Gastrocnemius medialis (tissue), 4 donors: ENCODE data around the gene PTPRT.

Source experiments
- CTCF ChIP-seq, 5 experiments: fragments of 450-650 bp in 3 of 5; fragments of 200-600 bp in 2 of 5; sonication (generic) in 2 of 5; IDR thresholded peaks in 4 of 5; conservative IDR thresholded peaks in 1 of 5; 1 replicate in 4 of 5; 2 replicates in 1 of 5; pipeline ENCODE4 v1.5.1; 2016 to 2019; ENCODE audit warnings: antibody characterized with exemption in 5 of 5, mild to moderate bottlenecking in 3 of 5, moderate library complexity in 3 of 5
- POLR2A ChIP-seq, 2 donors: fragments of 450-650 bp; IDR thresholded peaks; one replicate each; pipeline ENCODE4 v1.6.1; 2017; ENCODE audit warnings: antibody characterized with exemption in 2 of 2, mild to moderate bottlenecking in 2 of 2, moderate library complexity in 2 of 2

GRCh38 chr20:42649748-42650147 lies 540.0 kb downstream of the PTPRT start:
- TF ChIP-seq CTCF (IDR thresholded peaks at IDR 0.05 in 4 of 5, conservative IDR thresholded peaks at IDR 0.05 in 1 of 5) = no peak
- no peak for TF ChIP-seq POLR2A (IDR thresholded peaks at IDR 0.05)
